T47D (cell line): Measurements from ENCODE around the gene ZNF234.
A peak's percentile ranks its signal among the peaks of the same experiment; 100 is the strongest.
"Not testable (repeated sequence)": the region's sequence is repeated elsewhere in the genome, so short reads cannot be mapped to it uniquely, and the experiment has no call there.

Source experiments
- DNase-seq, 2 experiments: peaks; one replicate each; pipeline versions ENCODE4 v3.0.0 to v3.0.0-alpha.2; 2011 to 2012; ENCODE audit warnings: low read depth in 1 of 2, low spot score in 1 of 2
- JUND ChIP-seq: IDR thresholded peaks from 2 replicates; pipeline ENCODE4 v1.6.1; 2012; ENCODE audit warnings: low read depth
- in situ Hi-C: cut with HindIII; loops from 2 replicates; pipeline ENCODE4 v1.10.0; 2016; ENCODE audit warnings: low sequenced_read_pairs, low pct_unique_long_range_greater_than_20kb

ZNF234 gene

GRCh38 chr19:44149776-44150175, 8.4 kb downstream of the ZNF234 start:
- in situ Hi-C loops, result no loop called here
- DNase-seq, result no peak
- TF ChIP-seq JUND, result no peak

- in situ Hi-C loops, result no loop called here
- no peak for DNase-seq
- no peak for TF ChIP-seq JUND
These were observed 10.1 kb downstream of the ZNF234 start for GRCh38 chr19:44151491-44151890.

GRCh38 chr19:44156475-44156874, 15.1 kb downstream of the ZNF234 start:
- TF ChIP-seq JUND, result no peak
- DNase-seq, result no peak
- in situ Hi-C loops, result no loop called here

GRCh38 chr19:44163789-44164188, 22.4 kb downstream of the ZNF234 start:
- TF ChIP-seq JUND, result no peak
- in situ Hi-C loops, result no loop called here
- no peak for DNase-seq

GRCh38 chr19:44164327-44164672, 22.9 kb downstream of the ZNF234 start:
- no peak for TF ChIP-seq JUND
- DNase-seq, result no peak
- in situ Hi-C loops, result no loop called here

- no peak for TF ChIP-seq JUND
- in situ Hi-C loops, result no loop called here
- peak; percentile 61 to 97 for DNase-seq
These were observed 23.5 kb downstream of the ZNF234 start, which contains the start of gene ZNF226 for GRCh38 chr19:44164673-44165512. Gene ZNF226 (plus strand): TSS chr19:44165100. CDS start chr19:44170081, 4,981 bp downstream.

- in situ Hi-C loops, result not testable (repeated sequence)
These were observed 29.3 kb downstream of the ZNF234 start for GRCh38 chr19:44170660-44171059.

GRCh38 chr19:44176590-44176989, 35.2 kb downstream of the ZNF234 start:
- in situ Hi-C loops, result no loop called here

More at GRCh38 chr19:44170660-44171059, 29.3 kb downstream of the ZNF234 start:
- not testable (repeated sequence) for DNase-seq

GRCh38 chr19:44180968-44181367, 39.6 kb downstream of the ZNF234 start:
- no peak for DNase-seq
- in situ Hi-C loops, result no loop called here
- TF ChIP-seq JUND, result no peak

More at GRCh38 chr19:44176590-44176989, 35.2 kb downstream of the ZNF234 start:
- no peak for DNase-seq
- no peak for TF ChIP-seq JUND

GRCh38 chr19:44182145-44182544, 40.8 kb downstream of the ZNF234 start:
- DNase-seq, result no peak
- in situ Hi-C loops, result no loop called here
- TF ChIP-seq JUND, result no peak

- in situ Hi-C loops, result no loop called here
- TF ChIP-seq JUND, result no peak
- no peak for DNase-seq
These were observed 48.7 kb downstream of the ZNF234 start for GRCh38 chr19:44190020-44190419.

- no peak for DNase-seq
- in situ Hi-C loops, result no loop called here
- no peak for TF ChIP-seq JUND
These were observed 50.8 kb downstream of the ZNF234 start for GRCh38 chr19:44192127-44192526.

- TF ChIP-seq JUND, result no peak
- in situ Hi-C loops, result no loop called here
- DNase-seq, result no peak
These were observed 55.4 kb downstream of the ZNF234 start for GRCh38 chr19:44196772-44197171.

- in situ Hi-C loops, result no loop called here
- no peak for DNase-seq
These were observed 61.1 kb downstream of the ZNF234 start for GRCh38 chr19:44202470-44202869.

More at GRCh38 chr19:44202470-44202869, 61.1 kb downstream of the ZNF234 start:
- no peak for TF ChIP-seq JUND
